GM23338 (cell line): ENCODE data around the gene TMSB15B. TPM values are rescaled to one million over a fixed set of nuclear protein-coding genes. Genes with fewer than 3 reads are reported as not detected.
"Not testable (repeated sequence)": the region's sequence is repeated elsewhere in the genome, so short reads cannot be mapped to it uniquely, and the experiment has no call there.

Source experiments
- ATAC-seq: fragments of 200-7000 bp; cut with Tn5 transposase; 3 replicates; pipeline ENCODE4 v1.9.1; 2020
- DNase-seq: peaks from one replicate; pipeline ENCODE4 v3.0.0-alpha.2; 2015; ENCODE audit warnings: low spot score
- H2AFZ ChIP-seq: fragments of 200-600 bp; sonication (generic); 2 replicates; pipeline ENCODE4 v1.8.0; 2016; ENCODE audit warnings: antibody characterized with exemption, mild to moderate bottlenecking, moderate library complexity
- H3F3A ChIP-seq: fragments of 200-600 bp; sonication (generic); replicated peaks from 2 replicates; pipeline ENCODE4 v1.8.0; 2017; ENCODE audit warnings: antibody characterized with exemption, mixed run types, low read depth
- H3K27ac ChIP-seq: fragments of 200-600 bp; sonication (generic); 2 replicates; pipeline ENCODE4 v1.6.1; 2016; ENCODE audit warnings: low read depth
- H3K27me3 ChIP-seq: fragments of 200-600 bp; sonication (generic); 2 replicates; pipeline ENCODE4 v1.8.0; 2016; ENCODE audit warnings: mild to moderate bottlenecking, mixed run types, moderate library complexity; ENCODE audit not compliant: insufficient read depth
- H3K36me3 ChIP-seq: fragments of 200-600 bp; sonication (generic); 2 replicates; pipeline ENCODE4 v1.8.0; 2016; ENCODE audit warnings: mild to moderate bottlenecking; ENCODE audit not compliant: insufficient read depth
- H3K4me1 ChIP-seq: fragments of 200-600 bp; sonication (generic); 2 replicates; pipeline ENCODE4 v1.8.0; 2016; ENCODE audit warnings: mild to moderate bottlenecking, moderate library complexity; ENCODE audit not compliant: insufficient read depth
- H3K4me2 ChIP-seq: fragments of 200-600 bp; sonication (generic); 2 replicates; pipeline ENCODE4 v1.7.1; 2017; ENCODE audit warnings: mixed run types
- H3K4me3 ChIP-seq: fragments of 200-600 bp; sonication (generic); 2 replicates; pipeline ENCODE4 v1.6.1; 2016; ENCODE audit warnings: mixed run types
- H3K79me2 ChIP-seq: fragments of 200-600 bp; sonication (generic); replicated peaks from 2 replicates; pipeline ENCODE4 v1.8.0; 2017; ENCODE audit warnings: mild to moderate bottlenecking; ENCODE audit not compliant: insufficient read depth
- H3K9me2 ChIP-seq: fragments of 200-600 bp; sonication (generic); 2 replicates; pipeline ENCODE4 v1.8.0; 2017; ENCODE audit not compliant: insufficient read depth
- H4K20me1 ChIP-seq: fragments of 200-600 bp; sonication (generic); replicated peaks from 2 replicates; pipeline ENCODE4 v1.8.0; 2017; ENCODE audit warnings: mild to moderate bottlenecking; ENCODE audit not compliant: insufficient read depth
- H3K27ac Mint-ChIP-seq: 2 replicates; pipeline ENCODE4 v1.8.0; 2020; ENCODE audit warnings: inconsistent platforms, mild to moderate bottlenecking, moderate library complexity, mixed read lengths
- H3K27me3 Mint-ChIP-seq: 3 replicates; pipeline ENCODE4 v1.8.0; 2022; ENCODE audit warnings: low read depth, mild to moderate bottlenecking, moderate library complexity, mixed read lengths, inconsistent platforms; ENCODE audit not compliant: insufficient read depth, poor library complexity
- H3K36me3 Mint-ChIP-seq: 3 replicates; pipeline ENCODE4 v1.8.0; 2021; ENCODE audit warnings: low read depth, mild to moderate bottlenecking, inconsistent platforms, moderate library complexity, mixed read lengths
- H3K4me1 Mint-ChIP-seq: 3 replicates; pipeline ENCODE4 v1.8.0; 2020; ENCODE audit warnings: mild to moderate bottlenecking, inconsistent platforms, mixed read lengths
- H3K4me3 Mint-ChIP-seq: 3 replicates; pipeline ENCODE4 v1.8.0; 2021; ENCODE audit warnings: moderate library complexity, mild to moderate bottlenecking, inconsistent platforms, mixed read lengths
- H3K9me3 Mint-ChIP-seq: 3 replicates; pipeline ENCODE4 v1.8.0; 2020; ENCODE audit warnings: moderate library complexity, mild to moderate bottlenecking, inconsistent platforms, mixed read lengths
- CREB1 ChIP-seq: fragments of 250-450 bp; sonication (Bioruptor Pico); IDR thresholded peaks from 2 replicates; pipeline ENCODE4 v1.5.0; 2020; ENCODE audit warnings: low read depth, mild to moderate bottlenecking, moderate library complexity
- CTCF ChIP-seq, 2 experiments: fragments of 200-600 bp in 1 of 2; sonication (generic) in 1 of 2; conservative IDR thresholded peaks; 2 replicates each; pipeline versions ENCODE4 v1.5.1 to v1.6.1; 2016 to 2017; ENCODE audit warnings: antibody characterized with exemption in 2 of 2, low read depth in 2 of 2, mild to moderate bottlenecking in 2 of 2, moderate library complexity in 1 of 2
- EZH2 ChIP-seq: fragments of 200-600 bp; sonication (generic); IDR thresholded peaks from one replicate; pipeline ENCODE4 v1.8.0; 2017; ENCODE audit warnings: antibody characterized with exemption, mild to moderate bottlenecking, low read depth; ENCODE audit not compliant: unreplicated experiment
- EZH2phosphoT487 ChIP-seq: fragments of 200-600 bp; sonication (generic); IDR thresholded peaks from one replicate; pipeline ENCODE4 v1.8.1; 2018; ENCODE audit warnings: antibody characterized with exemption; ENCODE audit not compliant: unreplicated experiment
- JUNB ChIP-seq: IDR thresholded peaks from one replicate; pipeline ENCODE4 v1.6.1; 2016; ENCODE audit warnings: antibody characterized with exemption; ENCODE audit not compliant: unreplicated experiment
- NANOG ChIP-seq: IDR thresholded peaks from 2 replicates; pipeline ENCODE4 v1.6.1; 2016; ENCODE audit warnings: antibody characterized with exemption, borderline replicate concordance
- POLR2AphosphoS5 ChIP-seq: IDR thresholded peaks from 2 replicates; pipeline ENCODE4 v1.6.1; 2016; ENCODE audit warnings: antibody characterized with exemption, low read depth
- STAT1 ChIP-seq: IDR thresholded peaks from one replicate; pipeline ENCODE4 v1.6.1; 2016; ENCODE audit warnings: antibody characterized with exemption; ENCODE audit not compliant: unreplicated experiment
- ZNF114 ChIP-seq: fragments of 250-450 bp; sonication (Bioruptor Pico); IDR thresholded peaks from 2 replicates; pipeline ENCODE4 v1.5.0; 2020; ENCODE audit warnings: mild to moderate bottlenecking, moderate library complexity
- ZNF331 ChIP-seq: fragments of 250-450 bp; sonication (Bioruptor Pico); IDR thresholded peaks from 2 replicates; pipeline ENCODE4 v1.5.0; 2020; ENCODE audit warnings: low read depth, mild to moderate bottlenecking, moderate library complexity
- polyA plus RNA-seq: library from polyadenylated mRNA; unstranded; fragments of >200 nt; fragmentation: Nextera tagmentation; extraction: Ambion mirVana; gene quantifications from 2 replicates; pipeline ENCODE4 v1.2.1, GENCODE V29; 2016
- total RNA-seq: library from RNA; depleted of rRNA; stranded (reverse); fragments of >200 nt; shearing (Covaris generic); gene quantifications from 2 replicates; pipeline ENCODE4 v1.2.3, GENCODE V29; 2014

Gene TMSB15B
- total and polyA plus RNA-seq, 2 experiments from 2014 or later: 14.3 to 35.3 TPM

GRCh38 chrX:103949506-103949905, 12.9 kb upstream of the TMSB15B start (continued):
- TF ChIP-seq CTCF (conservative IDR thresholded peaks at IDR 0.05; ENCODE audit: low read depth in 2 of 2): no peak
- no peak for TF ChIP-seq ZNF114 (CRISPR knock-in tag)
- TF ChIP-seq CREB1: no peak
- no peak for TF ChIP-seq ZNF331 (CRISPR knock-in tag)
- TF ChIP-seq EZH2phosphoT487: no peak
- no peak for TF ChIP-seq POLR2AphosphoS5
- TF ChIP-seq NANOG: no peak
- no peak for TF ChIP-seq EZH2

- Histone ChIP-seq H3K4me3 (no peak overlapping the region), H3K4me1 (no peaks in the 10 kb centered on the region), H3K4me2 (no peak overlapping the region), H3K79me2 (no peaks in the 10 kb centered on the region), H3K36me3 (no peaks in the 10 kb centered on the region), H4K20me1 (no peaks in the 10 kb centered on the region), H3K27me3 (no peaks in the 10 kb centered on the region), H2AFZ (no peak overlapping the region), H3K27ac (no peak overlapping the region), H3F3A (no peaks in the 10 kb centered on the region), H3K9me2 (no peaks in the 10 kb centered on the region)
- no peaks in the 10 kb centered on the region; the same call in 2 of the 3 replicates for H3K9me3 Mint-ChIP-seq
- no peaks in the 10 kb centered on the region for H3K4me1 Mint-ChIP-seq
- H3K27me3 Mint-ChIP-seq: no peaks in the 10 kb centered on the region
- no peak for DNase-seq
- no peak for ATAC-seq
- H3K4me3 Mint-ChIP-seq: no peak overlapping the region
- TF ChIP-seq ZNF331 (CRISPR knock-in tag) (no peak), STAT1 (no peak), JUNB (no peak), EZH2 (no peak)
- no peaks in the 10 kb centered on the region for H3K36me3 Mint-ChIP-seq
- H3K27ac Mint-ChIP-seq: no peak overlapping the region
These were observed 9.1 kb upstream of the TMSB15B start for GRCh38 chrX:103953353-103953752.

- Histone ChIP-seq H2AFZ (no peak overlapping the region), H3K4me1 (no peaks in the 10 kb centered on the region), H3F3A (no peaks in the 10 kb centered on the region), H3K27ac (no peak overlapping the region), H3K36me3 (no peaks in the 10 kb centered on the region), H3K9me2 (no peaks in the 10 kb centered on the region), H3K4me3 (no peak overlapping the region), H4K20me1 (no peaks in the 10 kb centered on the region), H3K27me3 (no peaks in the 10 kb centered on the region), H3K4me2 (no peak overlapping the region), H3K79me2 (no peaks in the 10 kb centered on the region)
- DNase-seq (no peak), ATAC-seq (no peak)
- Mint-ChIP-seq H3K27ac (no peak overlapping the region), H3K4me3 (no peak overlapping the region), H3K9me3 (no peaks in the 10 kb centered on the region; the same call in 2 of the 3 replicates), H3K36me3 (no peaks in the 10 kb centered on the region), H3K4me1 (no peaks in the 10 kb centered on the region), H3K27me3 (no peaks in the 10 kb centered on the region)
- no peak for TF ChIP-seq ZNF331 (CRISPR knock-in tag)
These were observed 8.2 kb upstream of the TMSB15B start for GRCh38 chrX:103954259-103954658.

GRCh38 chrX:103960599-103960998, 1.8 kb upstream of the TMSB15B start:
- not testable (repeated sequence) for H3K27ac ChIP-seq, H2AFZ ChIP-seq

GRCh38 chrX:103983508-103983907, 21.1 kb downstream of the TMSB15B start:
- DNase-seq, H3K27me3 ChIP-seq, H3K4me2 ChIP-seq, H3K36me3 Mint-ChIP-seq, H3K4me3 Mint-ChIP-seq, H3F3A ChIP-seq, H3K9me3 Mint-ChIP-seq, H4K20me1 ChIP-seq, H3K4me1 Mint-ChIP-seq, H3K27me3 Mint-ChIP-seq, H3K4me3 ChIP-seq, H3K9me2 ChIP-seq, H2AFZ ChIP-seq, H3K36me3 ChIP-seq, H3K27ac ChIP-seq, H3K27ac Mint-ChIP-seq, H3K79me2 ChIP-seq, H3K4me1 ChIP-seq: not testable (repeated sequence)
- peak; percentile 65; the same call in 2 of the 3 replicates for ATAC-seq

More at GRCh38 chrX:103960599-103960998, 1.8 kb upstream of the TMSB15B start:
- ATAC-seq, H3K4me1 ChIP-seq, H3F3A ChIP-seq, H3K36me3 Mint-ChIP-seq, H3K4me1 Mint-ChIP-seq, H3K9me2 ChIP-seq, H3K27me3 ChIP-seq, H4K20me1 ChIP-seq, H3K27me3 Mint-ChIP-seq, H3K27ac Mint-ChIP-seq, H3K4me2 ChIP-seq, H3K9me3 Mint-ChIP-seq, H3K79me2 ChIP-seq, H3K4me3 Mint-ChIP-seq, H3K4me3 ChIP-seq, H3K36me3 ChIP-seq, DNase-seq: not testable (repeated sequence)
